Ureter (tissue), 1 donor: ENCODE measurements around the gene CIC. TPM values are rescaled to one million over a fixed set of nuclear protein-coding genes. Genes with fewer than 3 reads are reported as not detected.

Experiments
- DNase-seq: peaks from one replicate; pipeline ENCODE4 v3.0.0-alpha.2; 2020; ENCODE audit warnings: low spot score
- total RNA-seq: library from RNA; stranded (reverse); gene quantifications from one replicate; pipeline ENCODE4 v1.2.4, GENCODE V29; 2023
- donor health status: DM: yes; HTN: yes; CAD: no.

The CIC gene
- total RNA-seq, 1 donor from 2014 or later: 83.4 TPM

DNA sequence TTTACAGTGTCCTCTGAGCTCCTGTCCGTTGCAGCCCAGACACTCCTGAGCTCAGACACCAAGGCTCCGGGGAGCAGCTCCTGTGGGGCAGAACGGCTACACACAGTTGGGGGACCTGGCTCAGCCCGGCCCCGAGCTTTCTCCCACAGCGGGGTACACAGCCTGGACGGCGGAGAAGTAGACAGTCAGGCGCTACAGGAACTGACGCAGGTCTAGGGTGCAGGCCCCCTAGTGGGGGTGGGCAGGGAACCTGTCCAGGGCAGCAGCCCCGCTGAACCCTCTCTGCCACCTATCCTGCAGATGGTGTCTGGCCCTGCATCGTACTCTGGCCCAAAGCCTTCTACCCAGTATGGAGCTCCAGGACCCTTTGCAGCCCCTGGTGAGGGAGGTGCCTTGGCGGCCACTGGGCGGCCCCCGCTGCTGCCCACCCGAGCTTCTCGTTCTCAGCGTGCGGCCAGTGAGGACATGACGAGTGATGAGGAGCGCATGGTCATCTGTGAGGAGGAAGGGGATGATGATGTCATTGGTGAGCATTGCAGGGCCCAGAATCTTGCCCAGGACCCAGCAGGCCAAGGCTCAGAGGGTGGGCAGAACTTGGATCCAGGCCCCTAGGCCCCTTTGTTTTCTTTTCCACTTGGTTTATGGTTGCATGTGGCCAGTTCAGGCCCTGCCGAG is 20.0 kb downstream of the CIC start:
- DNase-seq: peak; percentile 42

DNA sequence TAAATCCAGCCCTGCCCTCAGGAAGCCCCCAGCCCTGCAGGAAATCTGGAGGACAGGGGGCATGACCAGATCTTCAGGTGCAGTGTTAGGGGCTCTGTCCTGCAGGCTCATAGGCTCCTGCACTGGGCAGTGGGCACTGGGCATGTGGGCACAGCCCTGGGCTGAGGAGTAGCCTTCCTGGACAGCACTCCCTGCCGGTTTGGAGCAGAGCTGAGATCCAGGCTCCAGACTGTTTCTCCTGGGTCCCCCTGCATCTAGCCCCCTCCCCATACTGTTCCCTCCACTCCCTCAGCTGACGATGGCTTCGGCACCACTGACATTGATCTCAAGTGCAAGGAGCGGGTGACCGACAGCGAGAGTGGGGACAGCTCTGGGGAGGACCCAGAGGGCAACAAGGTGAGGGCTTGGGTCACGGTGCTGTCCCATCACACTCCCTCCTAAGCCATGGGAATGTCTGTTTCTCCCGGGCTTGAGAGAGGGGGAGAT is 20.5 kb downstream of the CIC start:
- DNase-seq: no peak

DNA sequence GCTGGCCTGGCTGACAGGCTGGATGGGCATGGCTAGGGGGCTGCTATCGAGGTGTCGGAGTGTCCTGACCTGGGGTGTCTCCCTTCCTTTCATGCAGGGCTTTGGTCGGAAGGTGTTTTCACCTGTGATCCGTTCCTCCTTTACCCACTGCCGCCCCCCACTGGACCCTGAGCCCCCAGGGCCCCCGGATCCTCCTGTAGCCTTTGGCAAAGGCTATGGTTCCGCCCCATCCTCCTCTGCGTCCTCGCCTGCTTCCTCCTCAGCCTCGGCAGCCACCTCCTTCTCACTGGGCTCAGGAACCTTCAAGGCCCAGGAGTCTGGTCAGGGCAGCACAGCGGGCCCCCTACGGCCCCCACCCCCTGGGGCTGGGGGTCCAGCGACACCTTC is 21.1 kb downstream of the CIC start:
- DNase-seq: no peak

GRCh38 chr19:42290523-42291434 is 21.7 kb downstream of the CIC start:
- no peak for DNase-seq

- no peak for DNase-seq
Measured at GRCh38 chr19:42291435-42291810, 22.4 kb downstream of the CIC start.

DNA sequence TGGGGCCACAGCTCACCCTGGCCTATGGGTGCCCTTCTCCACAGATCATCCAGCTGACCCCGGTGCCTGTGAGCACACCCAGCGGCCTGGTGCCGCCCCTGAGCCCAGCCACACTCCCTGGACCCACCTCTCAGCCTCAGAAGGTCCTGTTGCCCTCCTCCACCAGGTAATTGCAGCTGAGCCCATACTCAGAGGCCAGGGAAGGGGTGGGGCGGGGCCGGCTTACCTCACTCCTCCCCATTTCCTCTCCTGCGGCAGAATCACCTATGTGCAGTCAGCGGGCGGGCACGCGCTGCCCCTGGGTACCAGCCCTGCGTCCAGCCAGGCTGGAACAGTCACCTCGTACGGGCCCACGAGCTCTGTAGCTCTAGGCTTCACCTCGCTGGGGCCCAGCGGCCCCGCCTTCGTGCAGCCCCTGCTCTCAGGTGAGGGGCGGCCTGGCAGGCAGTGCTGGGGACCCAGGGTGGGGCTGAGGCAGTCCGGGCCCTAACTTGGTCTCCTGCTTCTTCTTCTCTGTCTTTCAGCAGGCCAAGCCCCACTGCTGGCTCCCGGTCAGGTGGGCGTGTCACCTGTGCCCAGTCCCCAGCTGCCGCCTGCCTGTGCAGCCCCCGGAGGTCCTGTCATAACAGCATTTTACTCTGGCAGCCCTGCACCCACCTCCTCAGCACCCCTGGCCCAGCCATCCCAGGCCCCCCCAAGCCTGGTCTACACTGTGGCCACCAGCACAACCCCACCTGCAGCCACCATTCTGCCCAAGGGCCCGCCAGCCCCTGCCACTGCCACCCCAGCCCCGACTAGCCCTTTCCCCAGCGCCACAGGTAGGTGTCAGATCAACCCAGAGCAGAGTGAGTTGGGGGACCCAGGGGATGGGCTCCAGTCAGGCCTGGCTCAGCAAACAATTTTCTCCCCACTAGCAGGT is 23.2 kb downstream of the CIC start:
- no peak for DNase-seq

DNA sequence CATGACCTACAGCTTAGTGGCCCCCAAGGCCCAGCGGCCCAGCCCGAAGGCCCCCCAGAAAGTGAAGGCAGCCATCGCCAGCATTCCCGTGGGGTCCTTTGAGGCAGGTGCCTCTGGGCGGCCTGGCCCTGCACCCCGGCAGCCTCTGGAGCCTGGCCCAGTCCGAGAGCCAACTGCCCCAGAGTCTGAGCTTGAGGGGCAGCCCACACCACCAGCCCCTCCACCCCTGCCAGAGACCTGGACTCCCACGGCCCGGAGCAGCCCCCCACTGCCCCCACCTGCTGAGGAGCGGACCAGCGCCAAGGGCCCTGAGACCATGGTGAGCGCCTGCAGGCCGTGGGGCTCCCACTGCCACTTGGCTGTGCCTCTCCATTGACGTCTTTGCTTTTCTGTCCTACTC is 23.9 kb downstream of the CIC start:
- no peak for DNase-seq

DNA sequence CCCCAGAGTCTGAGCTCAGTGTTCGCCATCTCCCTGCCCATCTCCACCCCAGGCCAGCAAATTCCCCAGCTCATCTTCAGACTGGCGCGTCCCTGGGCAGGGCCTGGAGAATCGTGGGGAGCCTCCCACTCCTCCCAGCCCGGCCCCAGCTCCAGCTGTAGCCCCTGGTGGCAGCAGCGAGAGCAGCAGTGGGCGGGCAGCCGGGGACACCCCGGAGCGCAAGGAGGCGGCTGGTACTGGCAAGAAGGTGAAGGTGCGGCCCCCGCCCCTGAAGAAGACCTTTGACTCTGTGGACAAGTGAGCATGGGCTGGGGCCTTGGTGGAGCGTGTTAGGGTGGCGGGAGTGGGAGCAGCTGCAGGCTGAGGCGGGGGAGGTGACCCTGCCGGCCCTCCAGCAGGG is 24.5 kb downstream of the CIC start:
- no peak for DNase-seq

- no peak for DNase-seq
Measured at GRCh38 chr19:42293948-42294347, 24.9 kb downstream of the CIC start.

DNA sequence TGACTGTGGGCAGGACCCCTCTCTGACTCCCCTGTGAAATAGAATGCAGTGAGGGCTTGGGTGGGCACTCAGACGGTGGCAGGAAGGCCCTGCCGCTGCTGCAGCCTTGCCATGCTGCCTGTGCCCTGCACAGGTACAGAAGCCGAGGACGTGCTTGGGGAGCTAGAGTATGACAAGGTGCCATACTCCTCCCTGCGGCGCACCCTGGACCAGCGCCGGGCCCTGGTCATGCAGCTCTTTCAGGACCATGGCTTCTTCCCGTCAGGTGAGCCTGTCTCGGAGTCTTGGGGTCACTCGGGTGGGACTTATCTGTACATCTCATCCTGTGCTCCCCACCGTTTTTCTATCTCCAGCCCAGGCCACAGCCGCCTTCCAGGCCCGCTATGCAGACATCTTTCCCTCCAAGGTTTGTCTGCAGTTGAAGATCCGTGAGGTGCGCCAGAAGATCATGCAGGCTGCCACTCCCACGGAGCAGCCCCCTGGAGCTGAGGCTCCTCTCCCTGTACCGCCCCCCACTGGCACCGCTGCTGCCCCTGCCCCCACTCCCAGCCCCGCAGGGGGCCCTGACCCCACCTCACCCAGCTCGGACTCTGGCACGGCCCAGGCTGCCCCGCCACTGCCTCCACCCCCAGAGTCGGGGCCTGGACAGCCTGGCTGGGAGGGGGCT is 25.6 kb downstream of the CIC start:
- no peak for DNase-seq

DNA sequence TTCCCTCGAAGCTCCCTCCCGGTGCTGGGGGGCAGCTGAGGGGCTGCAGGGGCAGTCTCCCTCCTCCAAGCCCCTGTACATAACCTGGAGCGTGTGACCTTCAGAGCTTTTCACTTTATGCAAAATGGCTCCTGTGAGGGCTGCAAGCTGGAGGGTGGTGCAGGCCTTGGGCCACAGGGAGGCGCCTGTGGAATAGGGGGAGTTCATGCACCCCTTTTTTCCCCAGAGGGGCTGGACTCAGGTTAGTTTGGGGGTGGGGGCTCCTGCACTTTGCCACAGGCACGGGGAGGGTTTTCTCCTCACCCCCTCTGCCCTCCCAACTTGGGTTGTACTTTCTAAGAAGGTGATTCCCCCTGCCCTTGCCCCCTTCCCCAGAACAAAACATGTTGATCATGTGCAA is 26.3 kb downstream of the CIC start:
- no peak for DNase-seq

GRCh38 chr19:42295831-42296525 is 26.9 kb downstream of the CIC start:
- DNase-seq: peak; percentile 85

DNA sequence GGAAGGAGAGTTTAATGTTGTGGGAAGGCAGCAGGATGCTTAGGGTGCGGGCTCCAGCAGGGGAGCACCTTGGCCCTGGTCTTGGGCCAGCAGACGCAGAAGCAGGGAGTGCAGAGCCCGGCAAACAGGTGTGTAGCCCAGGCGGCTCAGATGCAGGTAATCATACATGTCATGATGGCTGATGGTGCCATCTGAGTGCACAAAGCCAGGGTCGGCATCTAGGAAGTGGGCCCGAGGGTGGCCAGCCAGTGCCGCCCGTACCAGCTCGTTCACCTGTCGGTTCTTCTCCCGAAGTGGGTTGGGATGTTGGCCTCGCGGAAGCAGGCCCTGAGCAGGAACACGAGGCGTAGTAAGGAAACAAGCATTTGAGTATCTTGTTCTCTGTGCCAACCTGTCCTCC is 28.0 kb downstream of the CIC start:
- DNase-seq: peak; percentile 40

DNA sequence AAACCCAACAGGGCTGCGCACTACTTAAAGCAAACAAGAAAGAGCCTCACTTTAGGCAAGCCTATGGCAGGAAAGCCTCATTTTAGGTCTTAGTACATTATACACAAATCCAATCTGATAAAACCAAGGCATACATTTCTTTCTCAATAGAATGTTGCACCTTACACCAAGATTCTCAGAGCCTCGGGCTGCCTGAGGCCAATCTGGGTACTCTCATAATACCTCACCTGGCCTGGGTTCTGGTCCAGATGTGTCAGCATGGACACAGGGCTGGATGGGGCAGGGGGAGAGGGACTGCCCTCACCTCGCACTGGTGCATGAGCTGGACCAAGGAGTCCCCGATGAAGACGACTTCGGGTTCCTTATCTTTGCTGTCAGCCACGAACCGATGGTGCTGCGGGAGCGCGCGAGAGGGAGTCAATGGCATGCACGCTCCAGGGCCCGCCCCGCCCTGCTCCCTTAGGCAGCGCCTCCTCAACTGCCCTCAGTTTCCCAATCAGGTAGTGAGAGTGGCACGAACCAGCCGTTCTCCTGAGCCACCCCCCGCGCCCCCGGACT is 32.7 kb downstream of the CIC start, which contains the start of gene PRR19:
TSS of gene PRR19 (plus strand) at position 487 of the 558 bp plus-strand sequence. CDS start 7,453 bp downstream, outside the sequence.
- peak; percentile 43 for DNase-seq

DNA sequence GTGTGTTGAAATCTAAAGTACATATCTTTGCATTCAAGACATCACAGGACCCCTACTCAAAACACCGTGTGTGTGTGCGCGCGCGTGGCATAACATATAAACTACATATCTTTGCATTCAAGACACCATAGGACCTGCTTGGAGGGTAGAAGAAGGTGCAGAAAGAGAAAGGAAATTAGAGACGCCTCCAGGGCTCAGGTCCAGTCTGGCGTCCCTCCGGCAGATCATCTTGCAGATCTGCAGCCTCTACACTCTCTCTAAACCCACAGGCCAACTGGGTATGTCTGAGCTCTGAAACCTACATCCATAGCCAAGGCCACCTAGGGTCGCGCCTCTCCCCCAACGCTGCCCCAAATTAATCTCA is 34.0 kb downstream of the CIC start:
- DNase-seq: no peak

GRCh38 chr19:42303876-42304275 is 34.8 kb downstream of the CIC start:
- DNase-seq: no peak

- no peak for DNase-seq
Measured at GRCh38 chr19:42306646-42307045, 37.6 kb downstream of the CIC start.

GRCh38 chr19:42309686-42310085 is 40.6 kb downstream of the CIC start:
- no peak for DNase-seq

DNA sequence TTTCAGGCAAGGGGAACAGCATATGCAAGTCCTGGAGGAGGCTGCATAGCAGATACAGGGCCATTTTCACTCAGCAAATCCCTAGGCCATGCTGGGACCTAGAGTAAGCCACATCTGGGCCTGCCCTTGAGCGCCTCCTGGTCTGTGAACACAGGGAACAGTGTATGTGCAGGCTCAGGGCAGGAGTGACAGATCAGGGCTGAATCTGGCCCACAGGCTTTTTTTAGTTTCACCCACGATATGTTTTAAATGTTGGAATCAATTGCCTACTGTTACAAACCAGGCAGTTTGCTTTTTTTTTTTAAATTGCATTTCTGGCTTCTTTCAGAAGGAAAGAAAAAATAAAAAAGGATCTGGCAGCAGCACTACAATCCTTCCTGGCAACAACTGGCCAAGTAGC is 42.6 kb downstream of the CIC start:
- no peak for DNase-seq

GRCh38 chr19:42312370-42312769 is 43.3 kb downstream of the CIC start:
- DNase-seq: no peak
